Measurements from ENCODE around the gene SLC17A8. TPM values are rescaled to one million over a fixed set of nuclear protein-coding genes. Genes with fewer than 3 reads are reported as not detected.

SLC17A8 gene
- total RNA-seq, 1 experiment from 2014 or later, result not detected

DNA sequence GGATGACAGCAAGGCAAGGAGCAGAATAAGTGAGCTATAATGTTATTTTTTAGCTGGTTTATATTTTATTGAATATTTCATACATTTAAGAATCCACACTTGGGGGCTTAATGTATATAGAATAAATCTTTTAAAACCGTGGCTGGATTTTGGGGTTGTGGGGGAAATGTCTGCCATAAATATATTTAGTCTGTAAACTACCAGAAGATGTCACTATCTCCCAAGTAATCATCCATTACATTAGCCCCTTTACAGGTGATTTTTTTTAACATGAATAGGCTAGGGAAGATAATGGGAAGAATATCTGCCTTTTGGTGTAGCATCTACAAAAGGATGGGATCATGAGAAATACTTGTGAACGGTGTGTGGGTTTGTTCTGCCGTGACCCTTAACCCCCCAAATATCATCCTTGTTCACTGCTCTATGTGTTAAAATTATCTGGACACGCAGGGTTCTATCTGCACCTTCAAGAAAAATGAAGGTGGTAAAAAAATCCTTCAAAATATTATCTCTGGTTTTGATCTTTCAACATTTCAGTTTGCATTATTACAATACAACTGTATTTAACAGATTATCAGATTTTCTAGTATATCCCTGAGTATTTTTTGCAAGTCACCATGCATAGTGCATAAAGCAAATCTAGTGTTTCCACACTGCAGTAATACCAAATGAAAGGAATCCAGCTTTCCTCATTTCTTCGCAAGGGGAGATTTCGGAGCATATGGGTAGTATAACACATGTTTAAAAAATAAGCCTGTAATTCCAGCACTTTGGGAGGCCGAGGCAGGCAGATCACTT lies 8.0 kb upstream of the SLC17A8 start:
- in situ Hi-C loops (cut with HindIII; ENCODE audit: low pct_unique_long_range_greater_than_20kb, low sequenced_read_pairs) (no loop called here), intact Hi-C loops (cut with micrococcal nuclease; ENCODE audit: unreplicated experiment) (loop anchor here (1.0 to 10.0 kb wide), 4 partner anchors 114 to 384 kb away; no protein-coding TSS in a partner anchor)
- no peaks in the 10 kb centered on the region for H3K9me3 ChIP-seq (ENCODE audit: control insufficient read depth, insufficient read depth, low read depth, low read length)
- TF ChIP-seq, protein P1, sequence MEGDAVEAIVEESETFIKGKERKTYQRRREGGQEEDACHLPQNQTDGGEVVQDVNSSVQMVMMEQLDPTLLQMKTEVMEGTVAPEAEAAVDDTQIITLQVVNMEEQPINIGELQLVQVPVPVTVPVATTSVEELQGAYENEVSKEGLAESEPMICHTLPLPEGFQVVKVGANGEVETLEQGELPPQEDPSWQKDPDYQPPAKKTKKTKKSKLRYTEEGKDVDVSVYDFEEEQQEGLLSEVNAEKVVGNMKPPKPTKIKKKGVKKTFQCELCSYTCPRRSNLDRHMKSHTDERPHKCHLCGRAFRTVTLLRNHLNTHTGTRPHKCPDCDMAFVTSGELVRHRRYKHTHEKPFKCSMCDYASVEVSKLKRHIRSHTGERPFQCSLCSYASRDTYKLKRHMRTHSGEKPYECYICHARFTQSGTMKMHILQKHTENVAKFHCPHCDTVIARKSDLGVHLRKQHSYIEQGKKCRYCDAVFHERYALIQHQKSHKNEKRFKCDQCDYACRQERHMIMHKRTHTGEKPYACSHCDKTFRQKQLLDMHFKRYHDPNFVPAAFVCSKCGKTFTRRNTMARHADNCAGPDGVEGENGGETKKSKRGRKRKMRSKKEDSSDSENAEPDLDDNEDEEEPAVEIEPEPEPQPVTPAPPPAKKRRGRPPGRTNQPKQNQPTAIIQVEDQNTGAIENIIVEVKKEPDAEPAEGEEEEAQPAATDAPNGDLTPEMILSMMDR (IDR thresholded peaks at IDR 0.05), result peak; percentile 53; the same call in 1 of the 2 replicates
- no peak for TF ChIP-seq POLR2AphosphoS5 (IDR thresholded peaks at IDR 0.05; ENCODE audit: low read depth, low read length)
- no peak overlapping the region for H3K4me3 ChIP-seq (ENCODE audit: low read depth in 2 of 2, low read length in 2 of 2)
- no TSS peak for BruUV-seq (replicated peaks)
- ChIA-PET CTCF (interaction anchor here (0.5 kb wide), 1 partner anchor 20 kb away, joined by 3 read pairs; no protein-coding TSS in a partner anchor), POLR2A (no interaction called here)
- no peaks in the 10 kb centered on the region for H3K36me3 ChIP-seq (ENCODE audit: control insufficient read depth, insufficient read depth, low read length)
- no peaks in the 10 kb centered on the region for H3K4me1 ChIP-seq (ENCODE audit: control insufficient read depth, insufficient read depth, low read length)
- ATAC-seq (peak; percentile 73; the same call in 1 of the 2 replicates), DNase-seq (ENCODE audit: low read depth, low spot score) (peak; percentile 5)
- H3K27me3 ChIP-seq (ENCODE audit: control insufficient read depth, insufficient read depth, low read length), result peaks cover 5% of the 10 kb centered on the region
- no peak overlapping the region for H3K27ac ChIP-seq (ENCODE audit: low read length)

DNA sequence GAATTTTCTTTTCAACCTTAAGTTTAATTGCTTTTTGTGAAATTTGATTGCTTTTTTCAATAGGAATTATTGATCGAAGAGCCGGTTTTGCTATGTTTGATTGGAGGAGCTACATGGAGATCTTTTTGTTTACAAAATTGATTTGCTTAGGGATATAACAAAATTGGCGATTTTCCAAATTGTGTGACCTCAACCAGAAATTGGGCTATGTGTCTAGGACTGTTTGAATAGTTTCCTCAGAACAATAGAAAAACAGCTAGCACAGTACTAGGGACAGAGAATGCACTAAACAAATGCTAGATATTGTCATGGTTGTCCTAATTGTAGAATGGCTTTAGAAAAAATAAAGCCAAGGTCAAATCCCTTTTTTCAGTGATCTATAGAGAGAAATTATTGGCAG lies 2.4 kb downstream of the SLC17A8 start:
- in situ Hi-C loops (cut with HindIII; ENCODE audit: low pct_unique_long_range_greater_than_20kb, low sequenced_read_pairs), result no loop called here
- no peak overlapping the region for H3K27ac ChIP-seq (ENCODE audit: low read length)
- H3K4me3 ChIP-seq (ENCODE audit: low read depth in 2 of 2, low read length in 2 of 2), result no peak overlapping the region
- no TSS peak for BruUV-seq (replicated peaks)
- intact Hi-C loops (cut with micrococcal nuclease; ENCODE audit: unreplicated experiment), result no loop called here
- DNase-seq (ENCODE audit: low read depth, low spot score) (no peak), ATAC-seq (no peak)
- peaks cover 15% of the 10 kb centered on the region for H3K27me3 ChIP-seq (ENCODE audit: control insufficient read depth, insufficient read depth, low read length)
- no peaks in the 10 kb centered on the region for H3K9me3 ChIP-seq (ENCODE audit: control insufficient read depth, insufficient read depth, low read depth, low read length)
- no peaks in the 10 kb centered on the region for H3K36me3 ChIP-seq (ENCODE audit: control insufficient read depth, insufficient read depth, low read length)
- POLR2A ChIA-PET, result no interaction called here
- no peaks in the 10 kb centered on the region for H3K4me1 ChIP-seq (ENCODE audit: control insufficient read depth, insufficient read depth, low read length)
- TF ChIP-seq SIN3A (IDR thresholded peaks at IDR 0.05; ENCODE audit: borderline replicate concordance, insufficient read depth, low read depth, low read length), result no peak
- TF ChIP-seq, protein P2, sequence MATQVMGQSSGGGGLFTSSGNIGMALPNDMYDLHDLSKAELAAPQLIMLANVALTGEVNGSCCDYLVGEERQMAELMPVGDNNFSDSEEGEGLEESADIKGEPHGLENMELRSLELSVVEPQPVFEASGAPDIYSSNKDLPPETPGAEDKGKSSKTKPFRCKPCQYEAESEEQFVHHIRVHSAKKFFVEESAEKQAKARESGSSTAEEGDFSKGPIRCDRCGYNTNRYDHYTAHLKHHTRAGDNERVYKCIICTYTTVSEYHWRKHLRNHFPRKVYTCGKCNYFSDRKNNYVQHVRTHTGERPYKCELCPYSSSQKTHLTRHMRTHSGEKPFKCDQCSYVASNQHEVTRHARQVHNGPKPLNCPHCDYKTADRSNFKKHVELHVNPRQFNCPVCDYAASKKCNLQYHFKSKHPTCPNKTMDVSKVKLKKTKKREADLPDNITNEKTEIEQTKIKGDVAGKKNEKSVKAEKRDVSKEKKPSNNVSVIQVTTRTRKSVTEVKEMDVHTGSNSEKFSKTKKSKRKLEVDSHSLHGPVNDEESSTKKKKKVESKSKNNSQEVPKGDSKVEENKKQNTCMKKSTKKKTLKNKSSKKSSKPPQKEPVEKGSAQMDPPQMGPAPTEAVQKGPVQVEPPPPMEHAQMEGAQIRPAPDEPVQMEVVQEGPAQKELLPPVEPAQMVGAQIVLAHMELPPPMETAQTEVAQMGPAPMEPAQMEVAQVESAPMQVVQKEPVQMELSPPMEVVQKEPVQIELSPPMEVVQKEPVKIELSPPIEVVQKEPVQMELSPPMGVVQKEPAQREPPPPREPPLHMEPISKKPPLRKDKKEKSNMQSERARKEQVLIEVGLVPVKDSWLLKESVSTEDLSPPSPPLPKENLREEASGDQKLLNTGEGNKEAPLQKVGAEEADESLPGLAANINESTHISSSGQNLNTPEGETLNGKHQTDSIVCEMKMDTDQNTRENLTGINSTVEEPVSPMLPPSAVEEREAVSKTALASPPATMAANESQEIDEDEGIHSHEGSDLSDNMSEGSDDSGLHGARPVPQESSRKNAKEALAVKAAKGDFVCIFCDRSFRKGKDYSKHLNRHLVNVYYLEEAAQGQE (IDR thresholded peaks at IDR 0.05; ENCODE audit: insufficient read depth in 1 of 2, low read depth in 2 of 2, low read length in 1 of 2), result no peak
- no peak for TF ChIP-seq TCF7L2 (IDR thresholded peaks at IDR 0.05; ENCODE audit: low read depth, low read length)
- TF ChIP-seq, protein P1 (IDR thresholded peaks at IDR 0.05), result no peak
- CTCF ChIA-PET, result no interaction called here
